Measurements from ENCODE around the gene VRK2.
"Not testable (repeated sequence)": the region's sequence is repeated elsewhere in the genome, so short reads cannot be mapped to it uniquely, and the experiment has no call there.

VRK2 gene

DNA sequence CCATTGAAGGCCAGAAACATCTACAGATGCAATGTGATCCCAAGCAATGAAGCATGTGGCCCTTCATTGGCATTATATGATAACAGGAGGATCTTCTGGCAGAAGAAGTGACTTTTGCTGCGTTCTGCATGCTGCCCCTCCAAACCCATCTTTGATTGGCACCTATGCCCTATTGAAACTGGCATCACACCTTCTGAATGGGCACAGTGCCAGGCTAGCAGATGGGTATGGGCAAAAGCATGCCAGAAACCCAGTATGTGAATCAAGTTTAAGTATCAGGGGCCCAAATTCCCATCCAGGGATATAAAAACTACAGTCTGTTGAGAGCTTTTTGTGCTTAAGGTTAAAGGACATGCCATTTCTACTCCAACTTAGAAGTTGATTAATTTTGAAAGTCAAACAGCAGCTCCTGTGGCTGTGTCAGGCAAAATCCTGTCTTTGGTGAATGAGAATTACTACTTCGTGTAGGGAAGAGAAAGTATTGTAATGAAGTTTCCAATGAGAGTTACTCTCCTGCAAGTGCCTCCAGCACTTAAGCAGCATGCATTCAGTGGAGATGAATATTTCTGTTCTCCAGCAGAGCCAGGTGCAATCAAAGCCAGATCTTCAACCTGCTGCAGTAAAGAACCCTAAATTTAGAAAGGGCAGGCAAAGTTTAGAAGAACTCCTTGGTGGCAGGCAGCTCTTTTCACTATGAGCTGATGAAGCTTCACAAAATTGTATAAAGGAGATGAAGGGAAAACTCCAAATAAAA lies 8.6 kb downstream of the VRK2 start:
- peak; percentile 41 for DNase-seq

DNA sequence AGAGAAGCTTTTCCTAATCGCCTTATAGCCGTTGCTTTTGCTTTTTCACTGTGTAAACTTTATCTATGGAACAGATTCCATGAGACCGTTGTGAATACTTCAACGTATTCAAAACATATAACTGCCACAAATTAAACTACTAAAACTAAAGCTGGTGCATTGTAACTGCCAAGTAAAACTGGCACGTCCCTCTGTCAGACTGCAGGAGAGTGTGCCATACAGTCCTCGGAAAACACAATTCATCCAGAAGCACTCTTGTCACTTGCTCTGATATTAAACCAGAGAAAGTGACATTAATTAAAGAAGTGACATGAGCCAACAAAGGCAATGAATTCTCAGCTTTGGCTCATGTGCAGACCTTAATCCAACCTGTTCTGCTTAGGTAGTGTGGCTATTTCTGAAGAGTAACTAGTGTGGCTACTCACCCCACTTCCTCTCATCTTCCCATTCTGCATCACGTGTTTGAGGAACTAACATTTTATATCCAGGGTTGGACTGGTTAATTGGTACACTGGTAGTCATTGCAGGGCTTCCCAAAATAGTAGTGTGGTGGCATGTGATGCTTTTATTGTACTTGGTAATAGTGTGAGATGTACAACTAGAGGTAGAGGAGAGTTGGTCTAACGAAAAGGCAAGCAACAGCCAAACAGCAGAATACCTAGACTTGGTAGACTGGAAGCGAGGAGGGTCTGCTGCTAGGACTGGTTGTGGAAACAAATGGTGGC lies 9.7 kb downstream of the VRK2 start:
- no peak for DNase-seq

DNA sequence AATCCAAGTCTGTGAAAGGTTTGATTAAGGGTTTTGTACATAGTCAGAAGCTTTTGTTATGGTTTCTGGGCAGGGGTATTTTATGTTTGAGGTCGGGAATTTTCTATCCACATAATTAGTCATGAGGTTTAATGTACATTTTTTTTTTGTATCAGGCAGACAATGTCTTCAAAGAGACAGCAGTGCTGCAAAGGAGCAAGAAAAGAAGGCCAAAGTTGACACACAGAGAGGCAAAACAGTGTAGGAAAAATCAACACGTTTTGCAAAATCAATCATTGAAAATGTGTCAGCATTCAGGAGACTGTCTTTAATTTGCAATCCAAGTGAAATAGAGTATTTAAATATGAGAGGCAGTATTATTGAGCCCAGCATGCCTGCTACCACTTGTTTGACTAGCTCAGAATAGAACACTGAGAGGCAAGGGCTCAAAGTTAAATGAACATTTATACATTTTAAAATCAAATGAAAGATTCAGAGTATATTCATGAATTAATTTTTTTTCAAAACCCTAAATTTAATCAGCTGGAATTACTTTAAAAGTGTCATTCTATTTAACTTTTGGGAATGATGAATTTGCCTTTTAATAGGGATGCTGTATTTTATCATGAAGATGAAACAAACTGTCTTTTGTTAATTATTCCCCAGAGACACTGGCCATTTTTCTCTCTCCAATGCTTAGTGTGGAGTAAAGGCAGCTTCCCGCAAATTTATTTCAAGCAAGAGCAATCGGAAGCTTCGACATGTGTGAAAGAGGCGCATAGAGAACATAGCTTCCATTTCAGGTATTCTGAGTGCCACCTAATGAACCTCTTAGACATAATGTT lies 11.3 kb downstream of the VRK2 start:
- no peak for DNase-seq

DNA sequence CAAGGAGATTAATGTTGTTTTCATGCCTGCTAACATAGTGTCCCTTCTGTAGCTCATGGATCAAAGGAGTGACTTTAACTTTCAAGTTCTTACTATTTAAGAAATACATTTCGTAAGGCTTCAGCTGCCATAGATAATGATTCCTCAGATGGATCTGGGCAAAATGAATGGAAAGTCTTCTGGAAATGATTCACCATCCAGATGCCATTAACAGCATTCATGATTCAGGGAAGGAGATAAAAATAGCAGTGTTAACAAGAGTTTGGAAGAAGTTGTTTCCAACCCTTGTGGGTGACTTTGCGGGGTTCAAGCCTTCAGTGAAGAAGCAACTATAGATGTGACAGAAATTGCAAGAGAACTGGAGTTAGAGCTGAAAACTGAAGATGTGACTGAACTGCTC lies 17.0 kb downstream of the VRK2 start:
- no peak for DNase-seq

DNA sequence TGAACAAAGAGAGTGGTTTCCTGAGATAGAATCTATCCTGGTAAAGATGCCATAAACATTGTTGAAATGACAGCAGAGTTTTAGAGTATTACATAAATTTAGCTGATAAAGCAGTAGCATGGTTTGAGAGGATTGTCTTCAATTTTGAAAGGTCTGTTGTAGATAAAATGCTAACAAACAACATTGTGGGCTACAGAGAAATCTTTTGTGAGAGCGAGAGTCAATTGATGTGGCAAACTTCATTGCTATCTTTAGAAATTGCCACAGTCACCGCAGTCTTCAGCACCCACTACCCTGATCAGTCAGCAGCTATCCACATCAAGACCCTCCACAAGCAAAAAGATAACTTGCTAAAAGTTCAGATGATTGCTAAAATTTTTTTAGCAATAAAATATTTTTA lies 17.5 kb downstream of the VRK2 start:
- DNase-seq = no peak

DNA sequence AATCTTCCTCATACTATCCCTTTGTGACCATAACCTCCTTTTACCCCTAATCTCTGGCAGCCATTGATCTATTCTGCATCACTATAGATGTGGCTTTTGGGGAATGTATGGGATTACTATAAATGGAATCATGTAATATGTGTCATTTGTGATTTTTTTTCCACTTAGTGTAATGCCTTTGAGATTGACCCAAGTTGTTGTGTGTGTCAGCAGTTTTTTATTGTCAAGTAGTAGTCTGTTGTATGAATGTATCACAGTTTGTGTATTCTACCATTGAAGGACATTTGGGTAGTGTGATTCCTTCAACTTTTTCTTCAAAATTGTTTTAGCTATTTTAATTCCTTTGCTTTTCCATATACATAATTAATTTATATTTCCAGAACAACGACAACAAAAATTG lies 18.6 kb downstream of the VRK2 start:
- no peak for DNase-seq

DNA sequence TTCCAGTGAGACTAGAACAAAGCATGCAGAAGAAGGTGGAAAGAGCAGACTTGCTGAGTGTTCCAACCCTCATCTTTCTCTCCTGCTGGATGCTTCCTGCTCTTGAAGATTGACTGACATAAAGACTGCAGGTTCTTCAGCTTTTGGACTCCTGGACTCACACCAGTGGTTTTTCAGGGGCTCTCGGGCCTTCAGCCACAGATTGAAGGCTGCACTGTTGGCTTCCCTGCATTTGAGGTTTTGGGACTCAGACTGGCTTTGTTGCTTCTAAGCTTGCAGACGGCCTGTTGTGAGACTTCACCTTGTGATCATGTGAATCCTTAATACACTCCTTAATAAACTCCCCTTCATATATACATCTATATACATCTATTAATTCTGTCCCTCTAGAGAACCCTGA lies 20.4 kb downstream of the VRK2 start:
- DNase-seq = no peak

DNA sequence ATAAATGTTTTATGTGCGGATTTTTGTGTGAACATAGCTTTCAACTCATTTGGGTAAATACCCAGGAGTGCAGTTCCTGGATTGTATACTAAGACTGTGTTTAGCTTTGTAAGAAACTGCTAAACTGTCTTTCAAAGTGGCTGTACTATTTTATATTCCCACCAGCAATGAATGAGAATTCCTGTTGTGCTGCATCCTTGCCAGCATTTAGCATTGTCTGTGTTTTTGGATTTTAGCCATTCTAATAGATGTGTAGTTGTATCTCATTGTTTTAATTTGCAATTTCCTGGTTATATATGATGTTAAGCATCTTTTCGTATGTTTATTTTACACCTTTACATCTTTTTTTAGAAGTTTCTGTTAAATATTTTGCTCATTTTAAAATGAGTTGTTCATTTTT lies 24.2 kb downstream of the VRK2 start:
- DNase-seq = no peak

DNA sequence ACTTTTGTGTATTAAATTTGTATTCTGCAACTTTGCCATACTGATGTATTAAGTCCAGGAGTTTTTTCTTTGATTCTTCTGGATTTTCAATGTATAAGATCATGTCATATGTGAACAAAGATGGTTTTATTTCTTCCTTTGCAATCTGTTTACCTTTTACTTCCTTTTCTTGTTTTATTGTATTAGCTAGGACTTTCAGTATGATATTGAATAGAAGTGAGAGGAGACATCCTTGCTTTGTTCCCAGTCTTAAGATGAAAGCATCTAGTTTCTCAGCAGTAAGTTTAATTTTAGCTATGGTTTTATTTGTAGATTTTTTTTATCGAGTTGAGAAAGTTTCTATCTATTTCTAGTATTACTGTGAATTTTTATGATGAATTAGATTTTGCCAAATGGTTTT lies 25.5 kb downstream of the VRK2 start:
- no peak for DNase-seq

DNA sequence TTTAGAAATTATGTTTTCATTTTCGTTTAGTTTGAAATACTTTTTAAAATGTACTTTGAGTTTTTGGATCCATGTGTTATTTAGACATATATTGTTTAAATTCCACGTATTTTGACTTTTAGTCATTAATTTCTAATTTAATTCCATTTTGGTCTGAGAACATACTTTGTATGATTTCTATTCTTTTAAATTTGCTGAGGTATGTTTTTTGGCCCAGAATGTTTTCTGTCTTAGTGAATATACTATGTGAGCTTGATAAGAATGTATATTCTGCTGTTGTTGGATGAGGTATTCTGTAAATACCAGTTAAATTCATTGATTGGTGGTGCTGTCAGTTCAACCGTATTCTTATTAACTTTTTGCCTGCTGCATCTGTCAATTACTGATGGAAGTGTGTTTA lies 26.4 kb downstream of the VRK2 start:
- no peak for DNase-seq

DNA sequence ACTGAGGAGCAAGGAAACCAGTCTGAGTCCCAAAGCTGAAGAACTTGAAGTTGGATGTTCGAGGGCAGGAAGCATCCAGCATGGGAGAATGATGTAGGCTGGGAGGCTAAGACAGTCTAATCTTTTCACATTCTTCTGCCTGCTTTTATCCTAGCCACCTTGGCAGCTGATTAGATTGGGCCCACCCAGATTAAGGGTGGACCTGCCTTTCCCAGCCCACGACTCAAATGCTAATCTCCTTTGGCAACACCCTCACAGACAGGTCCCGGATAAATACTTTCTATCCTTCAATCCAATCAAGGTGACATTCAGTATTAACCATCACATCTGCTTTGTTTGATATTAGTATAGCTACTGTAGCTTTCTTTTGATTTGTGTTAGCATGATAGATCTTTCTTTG lies 27.1 kb downstream of the VRK2 start:
- DNase-seq = no peak

DNA sequence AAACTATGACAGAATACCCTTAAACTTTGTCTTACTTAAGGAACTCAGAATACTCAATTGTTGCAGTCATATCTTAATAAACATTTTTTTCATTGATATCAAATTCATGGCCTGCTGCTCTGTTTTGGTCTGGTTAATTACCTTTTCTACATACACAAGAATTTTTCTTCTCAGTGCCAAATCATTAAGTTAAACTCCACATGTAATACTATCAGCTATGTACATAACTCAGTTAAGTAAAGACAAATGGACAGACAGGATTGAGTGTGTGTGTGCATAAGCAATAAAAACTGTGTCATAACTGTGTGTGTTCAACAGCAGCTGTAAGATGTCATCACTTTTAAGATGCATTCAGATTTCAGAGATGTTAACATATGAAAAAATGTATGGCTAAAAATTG lies 34.4 kb downstream of the VRK2 start:
- no peak for DNase-seq

DNA sequence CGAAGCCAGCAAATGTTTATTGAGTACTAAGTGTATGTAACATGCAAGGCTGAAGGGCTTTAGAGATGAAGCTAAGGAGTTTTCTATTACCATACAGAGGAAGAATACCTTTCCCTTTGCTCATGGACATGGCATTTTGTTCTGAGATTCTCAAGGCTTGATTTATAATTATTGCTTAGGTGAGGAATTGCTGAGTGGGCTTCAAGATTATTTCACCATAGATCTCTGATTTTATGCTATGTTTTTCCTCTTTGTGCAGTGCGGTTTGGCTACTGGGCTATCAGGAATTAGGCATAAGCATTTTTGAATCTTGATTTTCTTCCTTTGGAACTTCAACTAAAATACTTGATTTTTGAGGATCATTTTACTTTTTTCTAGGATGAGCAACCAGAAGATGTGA lies 42.5 kb downstream of the VRK2 start:
- DNase-seq = no peak

DNA sequence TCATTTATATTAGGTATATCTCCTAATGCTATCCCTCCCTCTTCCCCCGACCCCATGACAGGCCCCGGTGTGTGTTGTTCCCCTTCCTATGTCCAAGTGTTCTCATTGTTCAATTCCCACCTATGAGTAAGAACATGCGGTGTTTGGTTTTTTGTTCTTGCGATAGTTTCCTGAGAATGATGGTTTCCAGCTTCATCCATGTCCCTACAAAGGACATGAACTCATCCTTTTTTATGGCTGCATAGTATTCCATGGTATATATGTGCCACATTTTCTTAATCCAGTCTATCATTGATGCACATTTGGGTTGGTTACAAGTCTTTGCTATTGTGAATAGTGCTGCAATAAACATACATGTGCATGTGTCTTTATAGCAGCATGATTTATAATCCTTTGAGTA lies 46.2 kb downstream of the VRK2 start:
- DNase-seq = not testable (repeated sequence)

DNA sequence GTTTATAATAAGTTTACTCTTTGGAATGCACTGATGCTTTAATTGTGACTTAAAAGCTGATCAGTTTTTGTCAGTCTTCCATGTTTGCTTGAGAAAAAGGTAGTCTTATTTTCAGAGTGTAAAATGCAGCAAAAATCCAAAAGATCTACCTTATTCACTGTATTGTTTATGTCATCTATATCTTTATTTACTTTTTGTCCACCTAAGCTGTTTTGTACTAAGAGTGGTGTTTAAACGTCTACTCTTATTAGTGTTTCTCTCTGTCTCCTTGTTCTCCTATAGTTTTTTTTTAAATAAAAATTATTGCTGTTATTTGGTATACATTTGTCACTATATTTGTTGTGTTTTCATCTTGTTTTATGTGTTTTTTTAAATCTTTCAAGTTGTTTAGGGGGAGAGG lies 50.4 kb downstream of the VRK2 start:
- no peak for DNase-seq

DNA sequence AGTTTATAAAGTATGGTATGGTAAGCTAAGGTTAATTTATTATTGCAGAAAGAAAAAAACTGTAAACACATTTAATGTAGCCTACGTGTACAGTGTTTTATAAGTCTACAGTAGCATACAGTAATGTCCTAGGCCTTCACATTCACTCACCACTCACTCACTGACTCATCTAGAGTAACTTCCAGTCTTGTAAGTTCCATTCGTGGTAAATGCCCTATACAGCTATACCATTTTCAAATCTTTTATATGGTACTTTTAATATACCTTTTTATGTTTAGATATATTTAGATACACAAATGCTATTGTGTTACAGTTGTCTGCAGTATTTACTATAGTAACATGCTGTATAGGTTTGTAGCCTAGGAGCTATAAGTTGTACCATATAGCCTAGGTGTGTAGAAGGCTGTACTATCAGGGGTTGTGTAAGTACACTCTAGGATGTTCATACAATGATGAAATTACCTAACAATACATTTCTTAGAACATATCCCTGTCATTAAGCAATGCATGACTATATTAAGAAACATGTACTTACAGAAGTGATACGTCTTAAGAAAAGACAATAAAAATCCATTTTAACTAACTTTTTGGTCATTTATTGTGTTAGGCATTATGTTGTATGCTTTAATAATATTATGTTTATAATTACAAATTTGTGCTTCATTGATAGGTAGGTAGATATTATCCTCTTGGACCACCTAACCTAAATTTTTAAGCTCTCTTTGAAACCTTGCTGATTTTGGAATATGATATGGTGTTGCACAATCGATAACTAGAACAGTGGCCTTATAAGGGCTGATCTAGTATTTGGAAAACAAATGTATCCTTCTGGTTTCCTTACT lies 51.9 kb downstream of the VRK2 start:
- DNase-seq = no peak

DNA sequence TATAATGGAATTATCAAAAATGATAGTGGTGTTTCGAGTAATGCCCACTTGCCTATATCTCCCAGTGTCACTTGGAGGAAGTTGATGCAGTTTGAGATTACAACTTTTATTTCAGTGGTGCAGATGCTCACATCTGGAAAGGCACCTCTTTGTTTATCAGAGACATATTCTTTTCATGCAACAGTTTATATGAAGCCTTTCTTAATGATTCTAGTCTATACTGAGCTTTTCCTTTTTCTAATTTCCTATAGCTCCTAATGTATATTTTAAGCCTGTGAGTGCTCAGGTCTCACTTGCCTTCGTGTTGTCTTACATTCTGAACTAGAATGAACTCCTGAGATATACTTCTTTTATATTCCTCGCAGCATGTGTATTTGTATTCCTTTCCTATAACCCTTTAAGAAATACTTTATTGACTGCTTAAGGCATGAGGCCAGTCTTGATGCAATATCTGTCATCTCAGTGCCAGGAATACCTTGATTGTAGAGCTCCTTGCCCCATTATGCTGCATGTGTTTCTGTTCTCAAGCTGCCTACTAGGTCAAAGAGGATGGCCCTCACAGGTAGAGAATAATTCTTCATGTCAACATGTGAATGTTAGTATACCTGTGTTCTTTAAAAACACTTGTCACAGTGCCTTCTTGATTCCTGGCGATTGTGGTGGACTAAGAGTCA lies 52.6 kb downstream of the VRK2 start:
- DNase-seq = no peak

DNA sequence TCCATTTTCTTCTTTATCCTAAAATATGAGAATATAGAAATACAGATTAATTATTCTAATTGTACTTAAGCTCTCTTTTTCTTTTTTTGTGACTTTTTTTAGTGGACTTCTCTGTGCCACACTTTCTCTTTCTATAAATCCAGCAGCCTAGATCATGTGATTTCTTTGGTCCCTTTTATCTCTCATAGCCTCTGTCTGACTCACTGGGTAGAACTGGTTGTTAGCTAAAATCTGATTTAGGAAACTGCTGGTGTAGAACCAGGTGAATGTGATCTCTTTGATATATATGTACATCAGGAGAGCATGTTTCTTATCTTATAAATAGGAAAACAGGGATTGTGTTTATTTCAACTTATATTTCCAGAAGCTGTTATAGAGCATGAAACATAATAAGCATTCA lies 54.9 kb downstream of the VRK2 start:
- no peak for DNase-seq

DNA sequence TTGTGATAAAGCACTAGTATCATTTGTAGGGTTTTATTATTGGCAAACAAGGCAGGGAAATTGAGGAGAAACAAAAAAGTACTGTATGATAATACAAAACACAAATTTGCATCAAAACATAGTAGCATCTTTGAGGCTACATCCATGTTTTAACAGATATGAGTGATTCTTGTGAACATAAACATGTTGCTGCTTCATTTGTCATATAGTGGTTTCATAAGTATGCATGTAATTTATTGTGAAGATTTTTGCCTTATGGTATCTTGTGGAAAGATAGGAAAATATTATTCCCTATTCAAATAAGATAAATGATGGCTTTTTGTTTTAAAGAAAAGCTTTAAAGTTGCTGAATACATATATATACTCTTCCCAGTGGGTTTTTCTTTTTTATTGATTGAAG lies 60.3 kb downstream of the VRK2 start:
- no peak for DNase-seq

DNA sequence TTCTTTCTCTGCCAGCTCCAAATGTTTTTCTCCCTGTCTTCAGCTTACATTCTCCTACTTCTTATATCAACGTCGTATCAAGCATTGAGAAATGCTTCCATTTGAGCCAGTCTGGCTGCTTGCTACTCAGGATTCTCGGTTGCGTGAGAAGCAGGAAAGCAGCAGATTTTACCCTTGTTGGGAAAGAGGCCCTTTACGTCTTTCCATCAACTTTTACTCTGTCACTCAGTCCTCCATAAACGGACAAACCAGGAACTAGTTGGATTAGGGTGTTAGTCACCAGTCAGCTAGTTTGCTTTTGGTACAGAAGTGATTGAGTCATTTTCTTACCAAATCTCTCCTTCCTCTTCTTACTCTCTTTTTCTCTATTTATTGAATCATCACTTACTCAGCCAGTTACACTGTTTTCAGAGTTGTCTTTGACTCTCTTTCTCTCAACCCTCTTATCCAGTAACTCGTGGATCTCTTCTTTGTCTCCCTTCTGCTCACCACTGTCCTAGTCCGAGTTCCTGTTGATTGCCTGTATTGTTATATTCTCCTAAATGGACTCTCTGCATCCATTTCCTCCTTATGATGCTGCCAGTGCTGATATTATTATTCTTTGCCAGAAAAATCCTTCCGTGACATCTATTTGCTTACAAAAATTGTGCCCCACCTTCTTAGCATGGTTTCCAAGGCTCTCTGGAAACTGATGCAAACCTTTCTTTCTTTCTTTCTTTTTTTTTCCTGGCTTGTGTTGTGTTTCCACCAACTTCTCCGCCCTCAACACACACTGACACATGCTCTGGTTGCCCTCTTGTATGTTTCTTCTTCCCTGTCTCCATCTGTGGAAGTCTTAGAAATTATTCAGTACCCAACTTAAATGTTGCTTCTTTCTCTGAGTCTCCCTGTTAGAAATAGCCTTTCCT lies 61.5 kb downstream of the VRK2 start:
- no peak for DNase-seq

DNA sequence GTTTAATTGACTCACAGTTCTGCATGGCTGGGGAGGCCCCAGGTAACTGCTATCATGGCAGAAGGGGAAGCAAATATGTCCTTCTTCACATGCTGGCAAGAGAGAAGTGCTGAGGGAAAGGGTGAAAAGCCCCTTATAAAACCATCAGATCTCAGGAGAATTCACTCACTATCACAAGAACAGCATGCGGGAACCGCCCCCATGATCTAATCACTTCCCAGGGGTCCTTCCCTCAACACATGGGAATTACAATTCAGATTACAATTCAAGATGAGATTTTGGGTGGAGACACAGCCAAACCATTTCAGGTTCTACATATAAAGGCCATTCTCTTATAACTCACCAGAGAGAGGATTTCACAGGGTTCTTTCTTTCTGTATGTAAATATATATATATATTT lies 62.9 kb downstream of the VRK2 start:
- DNase-seq = no peak

Data from DMS 273 treated with DMSO at 0.1 percent for 48 hours (cell line).